ENCODE results near the gene SCGB2B2.

The SCGB2B2 gene

DNA sequence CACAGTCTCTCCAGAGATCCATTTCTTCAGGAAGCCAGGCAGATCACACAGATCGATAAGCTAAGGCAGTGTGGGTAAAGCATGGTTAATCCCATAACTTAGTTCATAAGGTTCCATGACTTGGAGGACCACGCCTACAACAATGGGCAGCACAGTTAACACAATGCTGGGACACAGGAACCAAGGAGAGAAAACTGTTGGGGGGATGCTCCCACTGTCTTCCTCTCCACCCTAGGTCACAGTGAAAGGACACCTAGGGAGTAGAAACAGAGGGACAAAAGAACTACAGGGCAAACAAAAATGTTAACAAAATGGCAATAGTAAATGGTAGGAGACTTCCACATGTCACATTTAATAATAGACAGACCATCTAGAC lies 36.3 kb upstream of the SCGB2B2 start:
- Histone ChIP-seq H3K4ac (ENCODE audit: low read length) (no peak overlapping the region), H2AFZ (ENCODE audit: low read length) (no peak overlapping the region), H2AK5ac (ENCODE audit: low read depth, low read length) (no peak overlapping the region), H3K4me2 (ENCODE audit: insufficient read depth, low read length, poor library complexity, severe bottlenecking) (no peak overlapping the region), H2BK12ac (ENCODE audit: low read length) (no peak overlapping the region), H3K79me1 (ENCODE audit: low read depth, low read length) (no peaks in the 10 kb centered on the region), H3K36me3 (replicated peaks in 1 of 2; ENCODE audit: control insufficient read depth in 2 of 2, insufficient read depth in 2 of 2, low read length in 2 of 2) (no peaks in the 10 kb centered on the region), H2BK120ac (ENCODE audit: low read depth, low read length) (no peak overlapping the region), H3K4me1 (ENCODE audit: control insufficient read depth in 2 of 2, insufficient read depth in 1 of 2, low read depth in 1 of 2, low read length in 2 of 2) (no peaks in the 10 kb centered on the region), H3K9me3 (replicated peaks in 1 of 2; ENCODE audit: control insufficient read depth in 2 of 2, insufficient read depth in 1 of 2, low read depth in 1 of 2, low read length in 2 of 2) (peaks cover 9 to 25% of the 10 kb centered on the region in 2 donors), H4K91ac (ENCODE audit: low read depth, low read length, poor library complexity) (no peak overlapping the region), H2BK5ac (ENCODE audit: low read length) (no peak overlapping the region), H3K4me3 (ENCODE audit: low read length in 2 of 2) (no peak overlapping the region), H4K8ac (ENCODE audit: low read depth, low read length) (no peak overlapping the region), H2BK15ac (ENCODE audit: low read length) (no peak overlapping the region), H3K14ac (ENCODE audit: low read length) (no peak overlapping the region), H3K9ac (ENCODE audit: low read depth, low read length, poor library complexity) (no peak overlapping the region), H3K27me3 (ENCODE audit: control insufficient read depth in 3 of 3, insufficient read depth in 3 of 3, low read depth in 1 of 3, low read length in 3 of 3) (peaks cover 0 to 1% (median 0%) of the 10 kb centered on the region in 3 experiments), H3K27ac (replicated peaks; ENCODE audit: low read length) (no peak overlapping the region), H3K23ac (ENCODE audit: low read depth, low read length, poor library complexity) (no peak overlapping the region), H3K18ac (ENCODE audit: low read length) (no peak overlapping the region)
- no peak for DNase-seq (ENCODE audit: low spot score)
- no CpG with 5 or more reads among the region's 2 CpGs for WGBS, 2 donors (ENCODE audit: extremely low coverage in 2 of 2, insufficient read length in 2 of 2, insufficient replicate concordance in 1 of 2)

- Histone ChIP-seq H3K9me3 (replicated peaks in 1 of 2; ENCODE audit: control insufficient read depth in 2 of 2, insufficient read depth in 1 of 2, low read depth in 1 of 2, low read length in 2 of 2) (peaks cover 9 to 27% of the 10 kb centered on the region in 2 donors), H3K18ac (ENCODE audit: low read length) (no peak overlapping the region), H3K36me3 (replicated peaks in 1 of 2; ENCODE audit: control insufficient read depth in 2 of 2, insufficient read depth in 2 of 2, low read length in 2 of 2) (no peaks in the 10 kb centered on the region), H4K91ac (ENCODE audit: low read depth, low read length, poor library complexity) (no peak overlapping the region), H3K27ac (replicated peaks; ENCODE audit: low read length) (no peak overlapping the region), H3K4me1 (ENCODE audit: control insufficient read depth in 2 of 2, insufficient read depth in 1 of 2, low read depth in 1 of 2, low read length in 2 of 2) (no peaks in the 10 kb centered on the region), H2BK15ac (ENCODE audit: low read length) (no peak overlapping the region), H3K14ac (ENCODE audit: low read length) (no peak overlapping the region), H4K8ac (ENCODE audit: low read depth, low read length) (no peak overlapping the region), H2BK12ac (ENCODE audit: low read length) (no peak overlapping the region), H2AFZ (ENCODE audit: low read length) (no peak overlapping the region), H3K9ac (ENCODE audit: low read depth, low read length, poor library complexity) (no peak overlapping the region), H3K79me1 (ENCODE audit: low read depth, low read length) (no peaks in the 10 kb centered on the region), H3K4me2 (ENCODE audit: insufficient read depth, low read length, poor library complexity, severe bottlenecking) (no peak overlapping the region), H2BK5ac (ENCODE audit: low read length) (no peak overlapping the region), H3K27me3 (ENCODE audit: control insufficient read depth in 3 of 3, insufficient read depth in 3 of 3, low read depth in 1 of 3, low read length in 3 of 3) (peaks cover 0 to 1% (median 0%) of the 10 kb centered on the region in 3 experiments), H2AK5ac (ENCODE audit: low read depth, low read length) (no peak overlapping the region), H3K4me3 (ENCODE audit: low read length in 2 of 2) (no peak overlapping the region), H2BK120ac (ENCODE audit: low read depth, low read length) (no peak overlapping the region), H3K23ac (ENCODE audit: low read depth, low read length, poor library complexity) (no peak overlapping the region), H3K4ac (ENCODE audit: low read length) (no peak overlapping the region)
- DNase-seq (ENCODE audit: low spot score), result peak; percentile 61
- no CpG with 5 or more reads among the region's 11 CpGs for WGBS, 2 donors (ENCODE audit: extremely low coverage in 2 of 2, insufficient read length in 2 of 2, insufficient replicate concordance in 1 of 2)
Measured at GRCh38 chr19:34712395-34713261, 35.7 kb upstream of the SCGB2B2 start.

- no peak overlapping the region for H3K4me3 ChIP-seq (ENCODE audit: low read length in 2 of 2)
- no peak overlapping the region for H4K91ac ChIP-seq (ENCODE audit: low read depth, low read length, poor library complexity)
- no peak overlapping the region for H3K14ac ChIP-seq (ENCODE audit: low read length)
- H3K4me2 ChIP-seq (ENCODE audit: insufficient read depth, low read length, poor library complexity, severe bottlenecking), result no peak overlapping the region
- H3K23ac ChIP-seq (ENCODE audit: low read depth, low read length, poor library complexity), result no peak overlapping the region
- no peak overlapping the region for H2BK120ac ChIP-seq (ENCODE audit: low read depth, low read length)
- H3K36me3 ChIP-seq (replicated peaks in 1 of 2; ENCODE audit: control insufficient read depth in 2 of 2, insufficient read depth in 2 of 2, low read length in 2 of 2), result no peaks in the 10 kb centered on the region
- no peaks in the 10 kb centered on the region for H3K4me1 ChIP-seq (ENCODE audit: control insufficient read depth in 2 of 2, insufficient read depth in 1 of 2, low read depth in 1 of 2, low read length in 2 of 2)
- no peak overlapping the region for H3K27ac ChIP-seq (replicated peaks; ENCODE audit: low read length)
- H4K8ac ChIP-seq (ENCODE audit: low read depth, low read length), result no peak overlapping the region
- no CpG with 5 or more reads among the region's 6 CpGs for WGBS, 2 donors (ENCODE audit: extremely low coverage in 2 of 2, insufficient read length in 2 of 2, insufficient replicate concordance in 1 of 2)
- peaks cover 0 to 1% (median 0%) of the 10 kb centered on the region in 3 experiments for H3K27me3 ChIP-seq (ENCODE audit: control insufficient read depth in 3 of 3, insufficient read depth in 3 of 3, low read depth in 1 of 3, low read length in 3 of 3)
- no peak overlapping the region for H3K18ac ChIP-seq (ENCODE audit: low read length)
- no peaks in the 10 kb centered on the region for H3K79me1 ChIP-seq (ENCODE audit: low read depth, low read length)
- no peak overlapping the region for H3K9ac ChIP-seq (ENCODE audit: low read depth, low read length, poor library complexity)
- no peak overlapping the region for H3K4ac ChIP-seq (ENCODE audit: low read length)
- no peak for DNase-seq (ENCODE audit: low spot score)
- no peak overlapping the region for H2BK15ac ChIP-seq (ENCODE audit: low read length)
- no peak overlapping the region for H2BK5ac ChIP-seq (ENCODE audit: low read length)
- no peak overlapping the region for H2AFZ ChIP-seq (ENCODE audit: low read length)
- no peak overlapping the region for H2BK12ac ChIP-seq (ENCODE audit: low read length)
- H2AK5ac ChIP-seq (ENCODE audit: low read depth, low read length), result no peak overlapping the region
- peaks cover 9 to 27% of the 10 kb centered on the region in 2 donors for H3K9me3 ChIP-seq (replicated peaks in 1 of 2; ENCODE audit: control insufficient read depth in 2 of 2, insufficient read depth in 1 of 2, low read depth in 1 of 2, low read length in 2 of 2)
Measured at GRCh38 chr19:34711890-34712289, 34.9 kb upstream of the SCGB2B2 start.

GRCh38 chr19:34707661-34708060 lies 30.7 kb upstream of the SCGB2B2 start:
- Histone ChIP-seq H3K27ac (replicated peaks; ENCODE audit: low read length) (no peak overlapping the region), H3K23ac (ENCODE audit: low read depth, low read length, poor library complexity) (no peak overlapping the region), H2BK120ac (ENCODE audit: low read depth, low read length) (no peak overlapping the region), H2AFZ (ENCODE audit: low read length) (no peak overlapping the region), H2BK12ac (ENCODE audit: low read length) (no peak overlapping the region), H3K9me3 (replicated peaks in 1 of 2; ENCODE audit: control insufficient read depth in 2 of 2, insufficient read depth in 1 of 2, low read depth in 1 of 2, low read length in 2 of 2) (peaks cover 0 to 20% of the 10 kb centered on the region in 2 donors), H3K18ac (ENCODE audit: low read length) (no peak overlapping the region), H3K4me2 (ENCODE audit: insufficient read depth, low read length, poor library complexity, severe bottlenecking) (no peak overlapping the region), H3K4me3 (ENCODE audit: low read length in 2 of 2) (no peak overlapping the region), H3K79me1 (ENCODE audit: low read depth, low read length) (no peaks in the 10 kb centered on the region), H2BK5ac (ENCODE audit: low read length) (no peak overlapping the region), H3K4me1 (ENCODE audit: control insufficient read depth in 2 of 2, insufficient read depth in 1 of 2, low read depth in 1 of 2, low read length in 2 of 2) (no peaks in the 10 kb centered on the region), H3K36me3 (replicated peaks in 1 of 2; ENCODE audit: control insufficient read depth in 2 of 2, insufficient read depth in 2 of 2, low read length in 2 of 2) (no peaks in the 10 kb centered on the region), H2BK15ac (ENCODE audit: low read length) (no peak overlapping the region), H3K4ac (ENCODE audit: low read length) (no peak overlapping the region), H2AK5ac (ENCODE audit: low read depth, low read length) (no peak overlapping the region), H3K9ac (ENCODE audit: low read depth, low read length, poor library complexity) (no peak overlapping the region), H4K8ac (ENCODE audit: low read depth, low read length) (no peak overlapping the region), H3K27me3 (ENCODE audit: control insufficient read depth in 3 of 3, insufficient read depth in 3 of 3, low read depth in 1 of 3, low read length in 3 of 3) (no peaks in the 10 kb centered on the region), H4K91ac (ENCODE audit: low read depth, low read length, poor library complexity) (no peak overlapping the region), H3K14ac (ENCODE audit: low read length) (no peak overlapping the region)
- WGBS, 2 donors (ENCODE audit: extremely low coverage in 2 of 2, insufficient read length in 2 of 2, insufficient replicate concordance in 1 of 2), result no CpG with 5 or more reads among the region's 2 CpGs
- no peak for DNase-seq (ENCODE audit: low spot score)
